Loucy (cell line): ENCODE results near the gene LRRC31.

Source experiments
- EZH2phosphoT487 ChIP-seq: fragments of 200-600 bp; IDR thresholded peaks from 2 replicates; pipeline ENCODE4 v1.6.1; 2018; ENCODE audit warnings: antibody characterized with exemption, mild to moderate bottlenecking, moderate library complexity, borderline replicate concordance
- TF ChIP-seq, protein P1 (sequence below): fragments of 200-600 bp; sonication (generic); conservative IDR thresholded peaks from 2 replicates; pipeline ENCODE4 v1.5.1; 2014; ENCODE audit warnings: mild to moderate bottlenecking, antibody characterized with exemption, low read length

DNA sequence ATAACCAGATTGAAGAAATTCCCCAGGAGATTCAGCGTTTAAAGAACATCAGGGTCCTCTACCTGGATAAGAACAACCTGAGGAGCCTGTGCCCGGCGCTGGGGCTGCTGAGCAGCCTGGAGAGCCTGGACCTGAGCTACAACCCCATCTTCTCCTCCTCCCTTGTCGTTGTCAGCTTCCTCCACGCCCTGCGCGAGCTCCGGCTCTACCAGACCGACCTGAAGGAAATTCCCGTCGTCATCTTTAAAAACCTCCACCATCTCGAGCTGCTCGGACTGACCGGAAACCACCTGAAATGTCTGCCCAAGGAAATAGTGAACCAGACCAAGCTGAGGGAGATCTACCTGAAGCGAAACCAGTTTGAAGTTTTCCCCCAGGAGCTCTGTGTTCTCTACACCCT is 47.6 kb downstream of the LRRC31 start:
- TF ChIP-seq, protein P1, sequence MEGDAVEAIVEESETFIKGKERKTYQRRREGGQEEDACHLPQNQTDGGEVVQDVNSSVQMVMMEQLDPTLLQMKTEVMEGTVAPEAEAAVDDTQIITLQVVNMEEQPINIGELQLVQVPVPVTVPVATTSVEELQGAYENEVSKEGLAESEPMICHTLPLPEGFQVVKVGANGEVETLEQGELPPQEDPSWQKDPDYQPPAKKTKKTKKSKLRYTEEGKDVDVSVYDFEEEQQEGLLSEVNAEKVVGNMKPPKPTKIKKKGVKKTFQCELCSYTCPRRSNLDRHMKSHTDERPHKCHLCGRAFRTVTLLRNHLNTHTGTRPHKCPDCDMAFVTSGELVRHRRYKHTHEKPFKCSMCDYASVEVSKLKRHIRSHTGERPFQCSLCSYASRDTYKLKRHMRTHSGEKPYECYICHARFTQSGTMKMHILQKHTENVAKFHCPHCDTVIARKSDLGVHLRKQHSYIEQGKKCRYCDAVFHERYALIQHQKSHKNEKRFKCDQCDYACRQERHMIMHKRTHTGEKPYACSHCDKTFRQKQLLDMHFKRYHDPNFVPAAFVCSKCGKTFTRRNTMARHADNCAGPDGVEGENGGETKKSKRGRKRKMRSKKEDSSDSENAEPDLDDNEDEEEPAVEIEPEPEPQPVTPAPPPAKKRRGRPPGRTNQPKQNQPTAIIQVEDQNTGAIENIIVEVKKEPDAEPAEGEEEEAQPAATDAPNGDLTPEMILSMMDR = no peak
- no peak for TF ChIP-seq EZH2phosphoT487
